Measurements from ENCODE around the gene ZNF302.

ZNF302 gene

GRCh38 chr19:34732612-34733211 lies 55.2 kb downstream of the ZNF302 start:
- no peak for DNase-seq (ENCODE audit: low read depth)

DNA sequence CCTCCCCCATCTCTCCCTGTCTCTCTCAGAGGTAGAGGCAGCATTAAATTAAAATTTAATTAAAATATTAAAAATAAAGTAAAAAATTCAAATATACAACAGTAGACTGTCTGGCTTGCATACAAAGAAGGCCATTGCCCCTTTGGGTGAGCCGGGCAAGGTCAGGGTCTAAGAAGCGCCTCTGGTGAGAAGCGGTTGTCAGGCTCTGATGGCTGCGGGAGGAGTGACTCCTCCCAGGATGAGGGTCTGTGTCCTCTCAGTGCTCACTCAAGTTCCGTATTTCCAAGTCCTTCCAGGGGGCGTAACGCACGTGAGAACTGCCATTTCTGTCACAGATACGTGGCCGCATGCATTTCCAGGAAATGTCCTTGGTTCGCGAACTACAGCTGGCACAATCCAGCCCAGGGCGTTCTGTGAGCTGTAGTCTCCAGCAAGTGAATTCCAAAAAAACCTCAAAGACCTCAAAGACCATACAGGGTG lies 55.8 kb downstream of the ZNF302 start:
- DNase-seq (ENCODE audit: low read depth), result no peak

DNA sequence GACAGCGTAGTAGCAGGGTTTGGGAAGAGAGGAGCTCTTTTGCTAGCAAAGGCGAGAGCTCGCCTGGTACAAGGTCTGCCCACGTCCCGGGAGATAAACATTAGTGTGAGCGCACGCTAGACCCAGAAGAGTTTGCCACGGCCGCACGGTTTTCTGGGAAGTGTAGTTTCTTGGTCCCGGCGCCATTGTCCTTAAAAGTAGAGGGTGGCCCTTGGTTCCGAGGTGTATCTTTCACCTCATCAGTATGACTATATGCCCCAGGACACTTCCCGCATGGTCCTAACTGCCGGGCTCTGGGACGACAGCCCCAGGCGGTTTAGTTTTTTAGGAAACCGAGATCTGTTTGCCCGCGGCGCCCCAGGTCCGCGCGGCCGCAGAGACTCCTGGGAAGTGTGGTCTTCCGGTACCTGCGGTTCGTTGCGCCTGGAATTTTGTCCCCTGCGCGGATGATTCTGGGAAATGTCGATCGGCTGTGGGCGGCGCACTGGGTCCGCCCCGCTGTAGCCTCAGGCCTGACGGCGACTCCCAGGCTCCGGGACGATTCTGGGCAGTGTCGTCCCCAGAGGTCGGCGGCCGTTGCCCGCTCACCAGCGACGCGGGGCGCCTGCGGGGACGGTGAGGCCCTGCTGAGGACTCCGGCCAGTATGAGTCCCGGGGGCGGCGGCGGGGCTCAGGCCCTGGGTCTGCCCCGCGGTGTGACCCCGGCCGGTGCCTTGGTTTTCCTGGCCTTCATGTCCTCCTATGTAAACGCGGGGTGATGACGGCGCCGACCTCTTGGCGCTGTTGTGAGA lies 56.5 kb downstream of the ZNF302 start, which contains the start of gene ZNF181:
Gene ZNF181, plus strand, starts transcription at position 498 of the 791 bp plus-strand sequence. CDS start 795 bp downstream, outside the sequence.
- peak; percentile 57 for DNase-seq (ENCODE audit: low read depth)

DNA sequence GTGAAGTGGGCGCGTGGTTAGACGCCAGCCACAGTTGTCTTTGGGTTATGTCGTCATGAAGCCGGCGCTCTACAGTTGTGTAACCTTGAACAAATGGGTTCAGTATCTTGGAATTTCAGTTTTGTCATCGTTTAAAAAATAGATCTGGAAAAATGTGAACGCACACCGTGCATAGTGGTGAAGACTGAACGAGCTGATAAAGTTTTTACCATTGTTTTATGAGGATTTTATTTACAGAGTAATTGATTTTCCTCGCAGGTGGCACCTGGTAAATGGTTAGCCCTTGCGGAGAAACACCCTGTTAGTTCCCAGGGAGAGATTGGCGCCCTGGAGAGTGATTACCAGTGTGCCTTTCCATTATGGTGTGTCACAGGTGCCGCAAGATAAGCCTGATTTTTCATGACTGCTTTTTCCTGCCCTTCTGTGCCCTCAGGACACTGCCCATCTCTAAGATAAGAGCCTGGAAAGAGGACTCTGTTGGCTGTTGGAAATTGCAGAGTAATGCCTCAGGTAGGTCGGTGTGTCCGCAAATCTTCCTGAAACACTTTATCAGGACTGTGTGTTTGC lies 57.1 kb downstream of the ZNF302 start:
- DNase-seq (ENCODE audit: low read depth), result peak; percentile 35
